DOHH2 (cell line): ENCODE data around the gene TLR10.

Experiments
- CTCF ChIP-seq: fragments of 200-600 bp; sonication (generic); IDR thresholded peaks from one replicate; pipeline ENCODE4 v1.5.1; 2014; ENCODE audit warnings: antibody characterized with exemption, mild to moderate bottlenecking, low read depth, low read length; ENCODE audit not compliant: poor library complexity, severe bottlenecking
- EZH2phosphoT487 ChIP-seq: fragments of 200-600 bp; sonication (generic); IDR thresholded peaks from 2 replicates; pipeline ENCODE4 v1.6.1; 2017; ENCODE audit warnings: borderline replicate concordance, mild to moderate bottlenecking, antibody characterized with exemption, low read length, moderate library complexity, mixed read lengths

GRCh38 chr4:38821739-38822138 lies 38.9 kb upstream of the TLR10 start:
- no peak for TF ChIP-seq CTCF
- TF ChIP-seq EZH2phosphoT487: no peak
